Activated CD4-positive, alpha-beta T cell treated with anti-CD3 and anti-CD28 coated beads for 36 hours (primary cell): Measurements from ENCODE around the gene NCF4. TPM values are rescaled to one million over a fixed set of nuclear protein-coding genes. Genes with fewer than 3 reads are reported as not detected.

Experiments used
- ATAC-seq: fragments of 200-7000 bp; cut with Tn5 transposase; one replicate; pipeline ENCODE4 v1.10.0; 2021; ENCODE audit warnings: mild to moderate bottlenecking, moderate library complexity
- CTCF ChIA-PET: fragments of 350-600 bp; sonication (Branson Sonifier 250); formaldehyde crosslinking; loops from one replicate; lab custom pipeline; 2021; ENCODE audit warnings: antibody characterized with exemption; lab: Charles Lee
- POLR2A ChIA-PET: fragments of 350-600 bp; sonication (Branson Sonifier 250); formaldehyde crosslinking; loops from one replicate; lab custom pipeline; 2021; ENCODE audit warnings: antibody characterized with exemption, inconsistent platforms; lab: Charles Lee
- DNase-seq: peaks from one replicate; pipeline ENCODE4 v3.0.0-alpha.2; 2020
- H3K27ac Mint-ChIP-seq: one replicate; pipeline ENCODE4 v1.8.0; 2021; ENCODE audit warnings: mixed read lengths
- H3K27me3 Mint-ChIP-seq: one replicate; pipeline ENCODE4 v1.8.0; 2021; ENCODE audit warnings: mixed read lengths
- H3K36me3 Mint-ChIP-seq: one replicate; pipeline ENCODE4 v1.8.0; 2021; ENCODE audit warnings: low read depth, mixed read lengths
- H3K4me1 Mint-ChIP-seq: one replicate; pipeline ENCODE4 v1.8.0; 2021; ENCODE audit warnings: mixed read lengths
- H3K4me3 Mint-ChIP-seq: one replicate; pipeline ENCODE4 v1.8.0; 2021; ENCODE audit warnings: mild to moderate bottlenecking, moderate library complexity, mixed read lengths
- H3K9me3 Mint-ChIP-seq: one replicate; pipeline ENCODE4 v1.8.0; 2021; ENCODE audit warnings: low read depth, mixed read lengths
- intact Hi-C, 2 experiments: fragments of 100-400 bp; cut with DNase I in 1 of 2; cut with micrococcal nuclease in 1 of 2; formaldehyde crosslinking; loops; one replicate each; pipeline versions ENCODE4 v1.14.2 to v1.15.1; 2022 to 2024; cut with DNase I, micrococcal nuclease
- total RNA-seq, 2 experiments: library from RNA; stranded (reverse); gene quantifications; one replicate each; pipeline ENCODE4 v1.2.3, GENCODE V29; 2021

The NCF4 gene
- total RNA-seq, 2 experiments from 2014 or later, result 3.8 to 3.9 TPM

- ATAC-seq, result no peak
- Mint-ChIP-seq H3K27me3 (peaks cover 22% of the 10 kb centered on the region), H3K36me3 (no peaks in the 10 kb centered on the region), H3K4me3 (no peak overlapping the region), H3K4me1 (peaks cover 3% of the 10 kb centered on the region), H3K27ac (no peak overlapping the region), H3K9me3 (peaks cover 8% of the 10 kb centered on the region)
- POLR2A ChIA-PET, result no interaction called here
- intact Hi-C loops, result no loop called here
- CTCF ChIA-PET, result interaction anchor here (0.6 kb wide), 1 partner anchor 9 kb away, joined by 4 read pairs; no protein-coding TSS in a partner anchor
- no peak for DNase-seq
Observed at GRCh38 chr22:36898690-36899089, 37.9 kb downstream of the NCF4 start.

- H3K36me3 Mint-ChIP-seq, result no peaks in the 10 kb centered on the region
- intact Hi-C loops, result no loop called here
- ATAC-seq (no peak), DNase-seq (no peak)
- POLR2A ChIA-PET, result no interaction called here
- H3K4me1 Mint-ChIP-seq, result peaks cover 3% of the 10 kb centered on the region
- no peak overlapping the region for H3K4me3 Mint-ChIP-seq
- H3K9me3 Mint-ChIP-seq, result peaks cover 8% of the 10 kb centered on the region
- H3K27ac Mint-ChIP-seq, result no peak overlapping the region
- H3K27me3 Mint-ChIP-seq, result peaks cover 25% of the 10 kb centered on the region
- CTCF ChIA-PET, result interaction anchor here (0.5 to 1.1 kb wide), 2 partner anchors 43 to 131 kb away, joined by 3 to 4 read pairs; no protein-coding TSS in a partner anchor
Observed at GRCh38 chr22:36899498-36899897, 38.7 kb downstream of the NCF4 start.

GRCh38 chr22:36900225-36900624, 39.4 kb downstream of the NCF4 start:
- H3K4me3 Mint-ChIP-seq, result no peak overlapping the region
- H3K27ac Mint-ChIP-seq, result no peak overlapping the region
- ATAC-seq, result no peak
- H3K27me3 Mint-ChIP-seq, result peaks cover 29% of the 10 kb centered on the region
- H3K4me1 Mint-ChIP-seq, result peaks cover 3% of the 10 kb centered on the region
- H3K9me3 Mint-ChIP-seq, result peaks cover 3% of the 10 kb centered on the region
- ChIA-PET CTCF (interaction anchor here (0.5 to 1.1 kb wide), 3 partner anchors 21 to 130 kb away, joined by 3 to 4 read pairs (median 3); no protein-coding TSS in a partner anchor), POLR2A (no interaction called here)
- intact Hi-C loops, result no loop called here
- DNase-seq, result no peak
- H3K36me3 Mint-ChIP-seq, result no peaks in the 10 kb centered on the region

- DNase-seq, result no peak
- ChIA-PET CTCF (interaction anchor here (1.0 to 1.5 kb wide), 2 partner anchors 19 to 27 kb away, joined by 3 to 5 read pairs; no protein-coding TSS in a partner anchor), POLR2A (no interaction called here)
- Mint-ChIP-seq H3K36me3 (no peaks in the 10 kb centered on the region), H3K27me3 (peaks cover 29% of the 10 kb centered on the region), H3K4me3 (no peak overlapping the region), H3K4me1 (peaks cover 3% of the 10 kb centered on the region), H3K9me3 (no peaks in the 10 kb centered on the region), H3K27ac (peak overlapping the region; percentile 43)
- intact Hi-C loops, result no loop called here
- ATAC-seq, result no peak
Observed at GRCh38 chr22:36900880-36901279, 40.1 kb downstream of the NCF4 start.

- peak; percentile 17 for DNase-seq
- Mint-ChIP-seq H3K4me3 (no peak overlapping the region), H3K27me3 (peaks cover 29% of the 10 kb centered on the region), H3K27ac (no peak overlapping the region), H3K36me3 (no peaks in the 10 kb centered on the region), H3K4me1 (peaks cover 3% of the 10 kb centered on the region), H3K9me3 (no peaks in the 10 kb centered on the region)
- intact Hi-C loops, result no loop called here
- peak; percentile 78 for ATAC-seq
- POLR2A ChIA-PET, result no interaction called here
- CTCF ChIA-PET, result interaction anchor here (1.0 to 1.5 kb wide), 3 partner anchors 19 to 48 kb away, joined by 3 to 5 read pairs (median 3); no protein-coding TSS in a partner anchor
Observed at GRCh38 chr22:36901411-36902142, 40.8 kb downstream of the NCF4 start.

GRCh38 chr22:36902143-36902926, 41.5 kb downstream of the NCF4 start:
- CTCF ChIA-PET, result interaction anchor here (0.7 to 1.5 kb wide), 3 partner anchors 28 to 49 kb away, joined by 3 read pairs; no protein-coding TSS in a partner anchor
- Mint-ChIP-seq H3K36me3 (no peaks in the 10 kb centered on the region), H3K27me3 (peaks cover 29% of the 10 kb centered on the region), H3K9me3 (no peaks in the 10 kb centered on the region), H3K27ac (no peak overlapping the region), H3K4me1 (peaks cover 3% of the 10 kb centered on the region), H3K4me3 (no peak overlapping the region)
- POLR2A ChIA-PET, result no interaction called here
- ATAC-seq (no peak), DNase-seq (no peak)
- intact Hi-C loops, result no loop called here

GRCh38 chr22:36904260-36904880, 43.6 kb downstream of the NCF4 start:
- ATAC-seq (no peak), DNase-seq (no peak)
- no peak overlapping the region for H3K4me3 Mint-ChIP-seq
- CTCF ChIA-PET, result interaction anchor here (0.9 kb wide), 1 partner anchor 156 kb away, joined by 4 read pairs; no protein-coding TSS in a partner anchor
- H3K4me1 Mint-ChIP-seq, result peaks cover 3% of the 10 kb centered on the region
- no peak overlapping the region for H3K27ac Mint-ChIP-seq
- H3K27me3 Mint-ChIP-seq, result peaks cover 34% of the 10 kb centered on the region
- no peaks in the 10 kb centered on the region for H3K36me3 Mint-ChIP-seq
- no peaks in the 10 kb centered on the region for H3K9me3 Mint-ChIP-seq
- POLR2A ChIA-PET, result interaction anchor here (0.7 kb wide), 1 partner anchor 35 kb away, joined by 3 read pairs; no protein-coding TSS in a partner anchor
- intact Hi-C loops, result no loop called here

GRCh38 chr22:36907253-36908195, 46.7 kb downstream of the NCF4 start:
- no peaks in the 10 kb centered on the region for H3K4me1 Mint-ChIP-seq
- no peaks in the 10 kb centered on the region for H3K9me3 Mint-ChIP-seq
- intact Hi-C loops, result no loop called here
- H3K27ac Mint-ChIP-seq, result no peak overlapping the region
- DNase-seq (no peak), ATAC-seq (no peak)
- no peak overlapping the region for H3K4me3 Mint-ChIP-seq
- CTCF ChIA-PET, result interaction anchor here (0.6 to 2.3 kb wide), 4 partner anchors 36 to 783 kb away, joined by 3 to 5 read pairs (median 3); no protein-coding TSS in a partner anchor
- POLR2A ChIA-PET, result no interaction called here
- no peaks in the 10 kb centered on the region for H3K36me3 Mint-ChIP-seq
- H3K27me3 Mint-ChIP-seq, result peaks cover 32% of the 10 kb centered on the region

GRCh38 chr22:36910461-36910860, 49.7 kb downstream of the NCF4 start:
- H3K36me3 Mint-ChIP-seq, result no peaks in the 10 kb centered on the region
- no peak overlapping the region for H3K27ac Mint-ChIP-seq
- no peak for DNase-seq
- intact Hi-C loops, result no loop called here
- no peaks in the 10 kb centered on the region for H3K4me1 Mint-ChIP-seq
- H3K4me3 Mint-ChIP-seq, result no peak overlapping the region
- POLR2A ChIA-PET, result no interaction called here
- peaks cover 24% of the 10 kb centered on the region for H3K27me3 Mint-ChIP-seq
- H3K9me3 Mint-ChIP-seq, result no peaks in the 10 kb centered on the region
- no peak for ATAC-seq
- CTCF ChIA-PET, result interaction anchor here (0.7 kb wide), 1 partner anchor 18 kb away, joined by 3 read pairs; no protein-coding TSS in a partner anchor

GRCh38 chr22:36911887-36912661, 51.3 kb downstream of the NCF4 start:
- Mint-ChIP-seq H3K4me3 (no peak overlapping the region), H3K36me3 (no peaks in the 10 kb centered on the region), H3K9me3 (no peaks in the 10 kb centered on the region), H3K27me3 (peaks cover 24% of the 10 kb centered on the region), H3K27ac (no peak overlapping the region), H3K4me1 (no peaks in the 10 kb centered on the region)
- CTCF ChIA-PET, result no interaction called here
- POLR2A ChIA-PET, result no interaction called here
- ATAC-seq (no peak), DNase-seq (no peak)
- intact Hi-C loops, result no loop called here
